SK-N-SH (cell line): ENCODE data around the gene TINAG. TPM values are rescaled to one million over a fixed set of nuclear protein-coding genes. Genes with fewer than 3 reads are reported as not detected.

Experiments used
- CTCF ChIA-PET: fragments of 300-600, 350-600 bp; formaldehyde crosslinking; extraction: SDS; loops from one replicate; lab custom pipeline; 2021; lab: Yijun Ruan, JAX
- POLR2A ChIA-PET: fragments of 350-600 bp; sonication (Branson Sonifier 250); formaldehyde crosslinking; extraction: SDS; loops from one replicate; lab custom pipeline; 2020; ENCODE audit warnings: antibody characterized with exemption, inconsistent platforms; lab: Yijun Ruan, JAX
- DNase-seq: peaks from one replicate; pipeline ENCODE4 v3.0.0; 2012
- H2AFZ ChIP-seq: fragments of 200-600 bp; sonication (generic); 2 replicates; pipeline ENCODE4 v1.8.1; 2016; ENCODE audit warnings: antibody characterized with exemption, mild to moderate bottlenecking, low read depth
- H3F3A ChIP-seq: fragments of 200-600 bp; sonication (generic); replicated peaks from 2 replicates; pipeline ENCODE3; 2016; ENCODE audit warnings: antibody characterized with exemption, mild to moderate bottlenecking; ENCODE audit not compliant: insufficient read depth
- H3K27ac ChIP-seq, 2 experiments: fragments of 200-500 bp in 1 of 2; fragments of 200-600 bp in 1 of 2; sonication (Bioruptor generic) in 1 of 2; sonication (generic), shearing (Covaris generic) in 1 of 2; 2 replicates each; pipeline versions ENCODE4 v1.5.1 to v1.6.1; 2014 to 2016; ENCODE audit warnings: low read depth in 2 of 2, inconsistent platforms in 1 of 2, low read length in 1 of 2, mild to moderate bottlenecking in 1 of 2, mixed read lengths in 1 of 2
- H3K27me3 ChIP-seq: fragments of 200-600 bp; sonication (generic), shearing (Covaris generic); 2 replicates; pipeline ENCODE4 v1.6.1; 2016; ENCODE audit warnings: mixed run types; ENCODE audit not compliant: insufficient read depth
- H3K36me3 ChIP-seq, 2 experiments: fragments of 200-500 bp in 1 of 2; fragments of 200-600 bp in 1 of 2; sonication (Bioruptor generic) in 1 of 2; sonication (generic) in 1 of 2; replicated peaks in 1 of 2; 2 replicates each; pipeline versions ENCODE3 to v1.5.1; 2014 to 2016; ENCODE audit warnings: low read length in 1 of 2, mild to moderate bottlenecking in 1 of 2; ENCODE audit not compliant: insufficient read depth in 2 of 2, control insufficient read depth in 1 of 2
- H3K4me1 ChIP-seq, 2 experiments: fragments of 200-500 bp in 1 of 2; fragments of 200-600 bp in 1 of 2; sonication (Bioruptor generic) in 1 of 2; sonication (generic), shearing (Covaris generic) in 1 of 2; 2 replicates each; pipeline versions ENCODE4 v1.5.1 to v1.6.1; 2014 to 2016; ENCODE audit warnings: low read depth in 1 of 2, low read length in 1 of 2, mixed run types in 1 of 2; ENCODE audit not compliant: insufficient read depth in 2 of 2, control insufficient read depth in 1 of 2
- H3K4me2 ChIP-seq: fragments of 200-600 bp; sonication (generic), shearing (Covaris generic); 2 replicates; pipeline ENCODE4 v1.6.1; 2017; ENCODE audit warnings: mixed run types
- H3K4me3 ChIP-seq, 2 experiments: fragments of 200-500 bp in 1 of 2; fragments of 200-600 bp in 1 of 2; sonication (Bioruptor generic) in 1 of 2; sonication (generic), shearing (Covaris generic) in 1 of 2; 2 replicates each; pipeline versions ENCODE4 v1.5.1 to v1.8.1; 2014 to 2016; ENCODE audit warnings: low read depth in 2 of 2, inconsistent platforms in 1 of 2, low read length in 1 of 2, mild to moderate bottlenecking in 1 of 2, mixed read lengths in 1 of 2, moderate library complexity in 1 of 2
- H3K79me2 ChIP-seq: fragments of 200-600 bp; sonication (generic); 2 replicates; pipeline ENCODE4 v1.8.1; 2017; ENCODE audit warnings: mild to moderate bottlenecking; ENCODE audit not compliant: insufficient read depth
- H3K9ac ChIP-seq: fragments of 200-600 bp; sonication (generic); 2 replicates; pipeline ENCODE4 v1.6.1; 2017; ENCODE audit warnings: mixed run types
- H3K9me2 ChIP-seq: fragments of 200-600 bp; sonication (generic); 2 replicates; pipeline ENCODE4 v1.6.1; 2017; ENCODE audit warnings: mixed run types
- H3K9me3 ChIP-seq: fragments of 200-600 bp; sonication (generic); 2 replicates; pipeline ENCODE4 v1.6.1; 2017; ENCODE audit warnings: mixed run types, mild to moderate bottlenecking, moderate library complexity
- H4K20me1 ChIP-seq: fragments of 200-600 bp; sonication (generic); 2 replicates; pipeline ENCODE4 v1.6.1; 2017; ENCODE audit warnings: mild to moderate bottlenecking, mixed run types; ENCODE audit not compliant: insufficient read depth
- CTCF ChIP-seq: fragments of 200-600 bp; sonication (generic); IDR thresholded peaks from 2 replicates; pipeline ENCODE4 v1.6.1; 2017; ENCODE audit warnings: antibody characterized with exemption, mild to moderate bottlenecking, moderate library complexity
- EP300 ChIP-seq, 2 experiments: IDR thresholded peaks; 2 replicates each; pipeline versions ENCODE4 v1.4.0 to v1.6.1; 2012; ENCODE audit warnings: borderline replicate concordance in 1 of 2, low read depth in 1 of 2, low read length in 1 of 2
- EZH2phosphoT487 ChIP-seq: fragments of 200-600 bp; sonication (generic); IDR thresholded peaks from 2 replicates; pipeline ENCODE4 v1.6.1; 2017; ENCODE audit warnings: low read depth, mixed run types, mild to moderate bottlenecking, antibody characterized with exemption, moderate library complexity, borderline replicate concordance
- FOSL2 ChIP-seq: IDR thresholded peaks from 2 replicates; pipeline ENCODE4 v1.4.0; 2012; ENCODE audit warnings: low read depth, mild to moderate bottlenecking, moderate library complexity, borderline replicate concordance
- GATA2 ChIP-seq: sonication (generic); formaldehyde crosslinking; IDR thresholded peaks from 2 replicates; pipeline ENCODE4 v1.5.0; 2020; ENCODE audit warnings: mild to moderate bottlenecking, missing genetic modification reagents
- MAX ChIP-seq: IDR thresholded peaks from 2 replicates; pipeline ENCODE4 v1.4.0; 2012; ENCODE audit warnings: low read depth
- MEF2A ChIP-seq: IDR thresholded peaks from 2 replicates; pipeline ENCODE4 v1.4.0; 2012; ENCODE audit warnings: low read depth, borderline replicate concordance
- MXI1 ChIP-seq: IDR thresholded peaks from 2 replicates; pipeline ENCODE4 v1.6.1; 2012; ENCODE audit warnings: mild to moderate bottlenecking, low read depth, low read length, improper control_type of control experiment
- NFIC ChIP-seq: IDR thresholded peaks from 2 replicates; pipeline ENCODE4 v1.4.0; 2012; ENCODE audit warnings: borderline replicate concordance
- NRF1 ChIP-seq: IDR thresholded peaks from 2 replicates; pipeline ENCODE4 v1.6.1; 2012; ENCODE audit warnings: low read depth, mild to moderate bottlenecking, low read length
- POLR2AphosphoS5 ChIP-seq: IDR thresholded peaks from 2 replicates; pipeline ENCODE4 v1.6.1; 2012; ENCODE audit warnings: low read depth, low read length
- RCOR1 ChIP-seq: fragments of 150-350 bp; IDR thresholded peaks from 2 replicates; pipeline ENCODE4 v1.6.1; 2017; ENCODE audit warnings: antibody characterized with exemption, low read length
- REST ChIP-seq: IDR thresholded peaks from 2 replicates; pipeline ENCODE4 v1.6.1; 2012; ENCODE audit warnings: mild to moderate bottlenecking, low read depth, low read length, moderate library complexity
- RFX5 ChIP-seq: IDR thresholded peaks from 2 replicates; pipeline ENCODE4 v1.6.1; 2012; ENCODE audit warnings: mild to moderate bottlenecking, improper control_type of control experiment, low read length
- RXRA ChIP-seq: IDR thresholded peaks from 2 replicates; pipeline ENCODE4 v1.4.0; 2012; ENCODE audit warnings: low read depth, mild to moderate bottlenecking, borderline replicate concordance
- SIN3A ChIP-seq: IDR thresholded peaks from 2 replicates; pipeline ENCODE4 v1.6.1; 2012; ENCODE audit warnings: low read depth, mild to moderate bottlenecking, low read length, moderate library complexity, borderline replicate concordance
- USF1 ChIP-seq: IDR thresholded peaks from 2 replicates; pipeline ENCODE4 v1.4.0; 2012; ENCODE audit warnings: low read depth, borderline replicate concordance
- YY1 ChIP-seq: IDR thresholded peaks from 2 replicates; pipeline ENCODE4 v1.4.0; 2012; ENCODE audit warnings: low read depth, mild to moderate bottlenecking
- ZBTB33 ChIP-seq: IDR thresholded peaks from 2 replicates; pipeline ENCODE4 v1.4.0; 2012; ENCODE audit warnings: low read depth, borderline replicate concordance
- polyA plus RNA-seq, 3 experiments: library from polyadenylated mRNA; depleted of rRNA; stranded (reverse); fragments of >200 nt; gene quantifications; 2 replicates each; pipeline ENCODE4 v1.2.3, GENCODE V29; 2012

Gene TINAG
- polyA plus RNA-seq, 1 of the 3 experiments (the other 2 are of a cell fraction): 0.13 TPM

GRCh38 chr6:54301770-54302169 is 6.5 kb upstream of the TINAG start:
- CTCF ChIA-PET: no interaction called here
- no peak overlapping the region for H2AFZ ChIP-seq
- H3K4me3 ChIP-seq: no peak overlapping the region
- no peaks in the 10 kb centered on the region for H3K4me1 ChIP-seq
- DNase-seq: no peak
- POLR2A ChIA-PET: no interaction called here
- peaks cover 14% of the 10 kb centered on the region for H3F3A ChIP-seq
- no peak overlapping the region for H3K9ac ChIP-seq
- H3K27me3 ChIP-seq: no peaks in the 10 kb centered on the region
- no peaks in the 10 kb centered on the region for H3K36me3 ChIP-seq
- TF ChIP-seq MEF2A: no peak
- TF ChIP-seq RCOR1: no peak
- no peak for TF ChIP-seq RXRA
- TF ChIP-seq SIN3A: no peak
- TF ChIP-seq CTCF: no peak
- TF ChIP-seq REST: no peak
- TF ChIP-seq GATA2 (CRISPR knock-in tag): no peak
- no peak for TF ChIP-seq EZH2phosphoT487
- no peak for TF ChIP-seq ZBTB33
- TF ChIP-seq YY1: no peak
- no peak for TF ChIP-seq RFX5
- TF ChIP-seq POLR2AphosphoS5: no peak
- no peak for TF ChIP-seq NRF1
- TF ChIP-seq MAX: no peak
- no peak for TF ChIP-seq EP300 (IDR thresholded peaks at IDR 0.05; ENCODE audit: borderline replicate concordance in 1 of 2, low read depth in 1 of 2, low read length in 1 of 2)
- TF ChIP-seq NFIC: no peak
- no peak for TF ChIP-seq MXI1
- no peak for TF ChIP-seq FOSL2
- no peak for TF ChIP-seq USF1
- no peak overlapping the region for H3K4me2 ChIP-seq
- H3K79me2 ChIP-seq: no peaks in the 10 kb centered on the region
- H4K20me1 ChIP-seq: no peaks in the 10 kb centered on the region
- no peaks in the 10 kb centered on the region for H3K9me3 ChIP-seq
- H3K27ac ChIP-seq: peak overlapping the region in 1 of 2 experiments; percentile 34; a peak in 1 of 4 replicates
- H3K9me2 ChIP-seq: no peaks in the 10 kb centered on the region
